Activated CD4-positive, alpha-beta T cell treated with anti-CD3 and anti-CD28 coated beads for 36 hours (primary cell): ENCODE measurements around the gene TDRD7. TPM values are rescaled to one million over a fixed set of nuclear protein-coding genes. Genes with fewer than 3 reads are reported as not detected.

Experiments used
- ATAC-seq: fragments of 200-7000 bp; cut with Tn5 transposase; one replicate; pipeline ENCODE4 v1.10.0; 2021; ENCODE audit warnings: mild to moderate bottlenecking, moderate library complexity
- CTCF ChIA-PET: fragments of 350-600 bp; sonication (Branson Sonifier 250); formaldehyde crosslinking; loops from one replicate; lab custom pipeline; 2021; ENCODE audit warnings: antibody characterized with exemption; lab: Charles Lee
- POLR2A ChIA-PET: fragments of 350-600 bp; sonication (Branson Sonifier 250); formaldehyde crosslinking; loops from one replicate; lab custom pipeline; 2021; ENCODE audit warnings: antibody characterized with exemption, inconsistent platforms; lab: Charles Lee
- DNase-seq: peaks from one replicate; pipeline ENCODE4 v3.0.0-alpha.2; 2020
- H3K27ac Mint-ChIP-seq: one replicate; pipeline ENCODE4 v1.8.0; 2021; ENCODE audit warnings: mixed read lengths
- H3K27me3 Mint-ChIP-seq: one replicate; pipeline ENCODE4 v1.8.0; 2021; ENCODE audit warnings: mixed read lengths
- H3K36me3 Mint-ChIP-seq: one replicate; pipeline ENCODE4 v1.8.0; 2021; ENCODE audit warnings: low read depth, mixed read lengths
- H3K4me1 Mint-ChIP-seq: one replicate; pipeline ENCODE4 v1.8.0; 2021; ENCODE audit warnings: mixed read lengths
- H3K4me3 Mint-ChIP-seq: one replicate; pipeline ENCODE4 v1.8.0; 2021; ENCODE audit warnings: mild to moderate bottlenecking, moderate library complexity, mixed read lengths
- H3K9me3 Mint-ChIP-seq: one replicate; pipeline ENCODE4 v1.8.0; 2021; ENCODE audit warnings: low read depth, mixed read lengths
- intact Hi-C, 2 experiments: fragments of 100-400 bp; cut with DNase I in 1 of 2; cut with micrococcal nuclease in 1 of 2; formaldehyde crosslinking; loops; one replicate each; pipeline versions ENCODE4 v1.14.2 to v1.15.1; 2022 to 2024; cut with DNase I, micrococcal nuclease
- microRNA-seq: library from miRNA; unstranded; fragments of <30 nt; microRNA quantifications from one replicate; pipeline ENCODE4 v1.2.0, GENCODE V29; 2021; ENCODE audit warnings: borderline replicate concordance
- total RNA-seq, 2 experiments: library from RNA; stranded (reverse); gene quantifications; one replicate each; pipeline ENCODE4 v1.2.3, GENCODE V29; 2021

Gene TDRD7
- total RNA-seq, 2 experiments from 2014 or later, result 9.3 TPM

DNA sequence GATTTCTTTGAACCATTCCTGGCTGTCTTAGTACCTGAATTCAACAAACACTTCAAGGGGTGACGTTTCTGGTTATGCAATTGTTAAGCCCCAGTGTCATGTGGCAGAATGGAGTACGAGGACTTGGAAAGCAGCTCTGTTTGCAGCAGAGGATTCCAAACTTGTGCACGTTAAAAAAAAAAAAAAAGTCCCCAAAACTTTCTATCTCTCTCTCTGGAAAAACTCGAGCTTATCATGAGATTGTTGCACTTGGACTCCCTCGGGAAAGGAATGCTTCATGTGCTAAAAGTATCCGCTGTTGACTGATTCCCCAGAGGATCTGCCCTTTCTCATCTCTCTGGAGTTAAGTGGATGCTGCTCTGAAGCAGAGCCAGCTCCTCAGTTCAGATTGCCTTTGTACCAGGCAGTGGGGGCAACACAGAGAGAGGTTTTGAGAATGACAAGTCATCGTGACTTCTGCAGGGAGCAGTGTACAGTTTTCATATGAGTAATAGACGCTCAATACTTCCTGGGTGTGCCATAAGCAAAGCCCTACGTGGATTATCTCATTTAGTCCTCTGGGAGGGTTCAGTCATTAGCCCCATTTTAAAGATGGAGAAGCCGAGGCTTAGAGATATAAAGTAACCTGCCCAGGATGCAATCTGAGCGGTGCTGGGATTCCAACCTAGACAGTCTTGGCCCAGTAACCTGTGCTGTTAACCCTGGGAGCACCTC is 117.6 kb downstream of the TDRD7 start:
- CTCF ChIA-PET, result no interaction called here
- peak; percentile 99 for ATAC-seq
- no peak overlapping the region for H3K4me3 Mint-ChIP-seq
- no peaks in the 10 kb centered on the region for H3K9me3 Mint-ChIP-seq
- H3K27ac Mint-ChIP-seq, result peak overlapping the region; percentile 33
- peak; percentile 37 for DNase-seq
- H3K27me3 Mint-ChIP-seq, result no peaks in the 10 kb centered on the region
- H3K4me1 Mint-ChIP-seq, result peaks cover 5% of the 10 kb centered on the region
- intact Hi-C loops, result no loop called here
- no peaks in the 10 kb centered on the region for H3K36me3 Mint-ChIP-seq
- POLR2A ChIA-PET, result no interaction called here

DNA sequence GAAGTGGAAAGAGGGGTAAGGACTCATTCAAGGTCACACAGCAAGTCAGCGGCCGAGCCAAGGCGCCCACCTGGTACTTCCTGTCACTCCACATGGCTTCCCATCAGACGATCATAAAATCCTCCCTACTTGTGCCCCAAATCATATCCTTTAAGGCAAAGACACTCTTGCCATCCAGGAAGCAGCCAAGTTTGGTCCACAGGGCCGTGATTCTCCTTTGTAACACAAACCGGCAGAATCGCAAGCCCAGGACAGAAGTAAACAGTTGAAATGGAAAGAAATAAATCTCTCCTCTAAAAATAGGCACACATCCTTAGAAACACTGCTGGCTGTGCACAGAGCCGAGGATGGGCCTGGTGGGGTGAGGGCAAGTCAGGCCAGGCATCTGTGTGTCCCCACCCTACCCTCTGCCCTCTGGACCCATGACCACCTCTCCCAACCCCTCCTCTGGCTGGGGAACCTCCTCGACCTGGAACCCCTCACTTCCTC is 120.0 kb downstream of the TDRD7 start:
- Mint-ChIP-seq H3K27me3 (no peaks in the 10 kb centered on the region), H3K4me1 (peaks cover 5% of the 10 kb centered on the region), H3K9me3 (no peaks in the 10 kb centered on the region), H3K36me3 (no peaks in the 10 kb centered on the region), H3K27ac (no peak overlapping the region), H3K4me3 (no peak overlapping the region)
- intact Hi-C loops, result no loop called here
- ChIA-PET POLR2A (no interaction called here), CTCF (no interaction called here)
- no peak for DNase-seq
- ATAC-seq, result no peak

DNA sequence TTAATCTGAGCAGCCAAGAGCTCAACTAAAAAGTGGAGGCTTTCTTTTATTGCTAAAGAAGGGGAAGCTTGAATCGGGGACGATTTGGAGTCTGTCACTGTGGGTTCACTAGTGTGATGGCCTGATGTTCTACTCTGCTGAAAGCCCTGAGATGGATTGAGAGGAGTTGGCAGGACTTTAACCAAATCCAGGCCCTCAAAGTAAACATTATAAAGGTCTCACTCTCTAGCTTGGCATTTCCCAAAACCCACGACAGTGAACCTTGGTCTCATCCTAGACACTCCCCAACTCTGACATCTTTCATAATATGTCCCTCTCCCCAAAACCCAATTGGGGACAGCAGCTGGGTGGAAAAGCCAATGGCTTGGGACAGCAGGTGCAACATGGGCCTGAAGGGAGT is 122.3 kb downstream of the TDRD7 start:
- H3K4me1 Mint-ChIP-seq, result peaks cover 5% of the 10 kb centered on the region
- H3K9me3 Mint-ChIP-seq, result no peaks in the 10 kb centered on the region
- DNase-seq (no peak), ATAC-seq (no peak)
- POLR2A ChIA-PET, result no interaction called here
- CTCF ChIA-PET, result interaction anchor here (0.7 kb wide), 1 partner anchor 64 kb away, joined by 5 read pairs; no protein-coding TSS in a partner anchor
- intact Hi-C loops, result no loop called here
- H3K27ac Mint-ChIP-seq, result no peak overlapping the region
- no peak overlapping the region for H3K4me3 Mint-ChIP-seq
- H3K27me3 Mint-ChIP-seq, result peaks cover 3% of the 10 kb centered on the region
- no peaks in the 10 kb centered on the region for H3K36me3 Mint-ChIP-seq

GRCh38 chr9:97534961-97535594 is 123.2 kb downstream of the TDRD7 start:
- no peak for DNase-seq
- H3K36me3 Mint-ChIP-seq, result no peaks in the 10 kb centered on the region
- no peak overlapping the region for H3K4me3 Mint-ChIP-seq
- POLR2A ChIA-PET, result no interaction called here
- no peak for ATAC-seq
- no peaks in the 10 kb centered on the region for H3K4me1 Mint-ChIP-seq
- intact Hi-C loops, result no loop called here
- CTCF ChIA-PET, result interaction anchor here (0.6 kb wide), 1 partner anchor 29 kb away, joined by 3 read pairs; no protein-coding TSS in a partner anchor
- no peaks in the 10 kb centered on the region for H3K9me3 Mint-ChIP-seq
- H3K27me3 Mint-ChIP-seq, result peaks cover 3% of the 10 kb centered on the region
- H3K27ac Mint-ChIP-seq, result no peak overlapping the region

DNA sequence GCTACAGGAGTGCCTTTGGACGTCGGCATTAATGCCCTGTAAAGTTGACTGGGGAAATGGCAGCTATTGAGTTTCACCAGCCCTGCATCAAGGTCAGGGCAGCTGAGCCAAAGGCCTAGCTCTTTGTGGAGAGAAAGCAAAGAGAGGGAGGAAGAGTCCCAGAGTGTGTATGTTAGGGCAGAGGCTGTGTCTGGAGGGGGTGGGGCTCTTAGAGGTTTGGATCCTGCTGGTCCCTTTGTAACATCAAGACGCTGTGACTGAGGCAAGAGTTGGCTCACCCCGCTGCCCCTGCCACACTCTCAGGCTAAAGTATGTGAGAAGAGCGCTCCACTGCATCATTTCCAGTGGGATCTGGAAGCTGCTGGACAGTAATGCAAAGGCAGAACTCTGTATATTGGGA is 123.9 kb downstream of the TDRD7 start:
- H3K27me3 Mint-ChIP-seq, result peaks cover 3% of the 10 kb centered on the region
- H3K4me1 Mint-ChIP-seq, result no peaks in the 10 kb centered on the region
- DNase-seq, result no peak
- no peaks in the 10 kb centered on the region for H3K9me3 Mint-ChIP-seq
- ChIA-PET CTCF (interaction anchor here (1.1 kb wide), 1 partner anchor 63 kb away, joined by 6 read pairs; no protein-coding TSS in a partner anchor), POLR2A (no interaction called here)
- H3K27ac Mint-ChIP-seq, result no peak overlapping the region
- H3K36me3 Mint-ChIP-seq, result no peaks in the 10 kb centered on the region
- intact Hi-C loops, result no loop called here
- no peak for ATAC-seq
- no peak overlapping the region for H3K4me3 Mint-ChIP-seq

- Mint-ChIP-seq H3K27ac (no peak overlapping the region), H3K27me3 (peaks cover 3% of the 10 kb centered on the region), H3K9me3 (no peaks in the 10 kb centered on the region), H3K36me3 (no peaks in the 10 kb centered on the region), H3K4me3 (no peak overlapping the region), H3K4me1 (no peaks in the 10 kb centered on the region)
- DNase-seq (no peak), ATAC-seq (no peak)
- ChIA-PET CTCF (interaction anchor here (1.0 to 1.1 kb wide), 2 partner anchors 62 to 67 kb away, joined by 3 to 6 read pairs; no protein-coding TSS in a partner anchor), POLR2A (no interaction called here)
- intact Hi-C loops, result no loop called here
Measured at GRCh38 chr9:97536480-97536879, 124.6 kb downstream of the TDRD7 start.

DNA sequence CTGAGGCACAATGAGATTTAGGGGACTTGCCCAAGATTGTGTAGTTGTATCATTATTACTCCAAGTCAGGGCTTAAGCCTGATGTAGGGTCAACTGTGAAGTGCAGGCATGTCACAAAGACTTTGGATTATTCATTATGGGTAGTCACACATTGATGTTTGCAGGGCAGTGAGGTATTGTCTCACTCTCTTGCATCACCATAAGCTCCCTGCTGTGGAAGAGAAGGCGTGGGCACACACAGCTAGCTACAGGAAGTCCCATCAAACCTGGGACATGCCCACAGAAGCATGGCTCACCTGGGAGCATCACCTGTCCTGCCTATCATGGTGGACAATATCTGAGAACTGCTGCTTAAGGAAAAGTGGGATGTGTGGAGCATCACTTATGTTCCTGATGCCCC is 131.7 kb downstream of the TDRD7 start:
- intact Hi-C loops, result no loop called here
- DNase-seq, result no peak
- H3K9me3 Mint-ChIP-seq, result no peaks in the 10 kb centered on the region
- H3K4me1 Mint-ChIP-seq, result no peaks in the 10 kb centered on the region
- H3K27ac Mint-ChIP-seq, result no peak overlapping the region
- no peaks in the 10 kb centered on the region for H3K36me3 Mint-ChIP-seq
- ChIA-PET POLR2A (no interaction called here), CTCF (interaction anchor here (1.4 kb wide), 1 partner anchor 55 kb away, joined by 3 read pairs; no protein-coding TSS in a partner anchor)
- H3K27me3 Mint-ChIP-seq, result peaks cover 3% of the 10 kb centered on the region
- no peak overlapping the region for H3K4me3 Mint-ChIP-seq
- no peak for ATAC-seq

DNA sequence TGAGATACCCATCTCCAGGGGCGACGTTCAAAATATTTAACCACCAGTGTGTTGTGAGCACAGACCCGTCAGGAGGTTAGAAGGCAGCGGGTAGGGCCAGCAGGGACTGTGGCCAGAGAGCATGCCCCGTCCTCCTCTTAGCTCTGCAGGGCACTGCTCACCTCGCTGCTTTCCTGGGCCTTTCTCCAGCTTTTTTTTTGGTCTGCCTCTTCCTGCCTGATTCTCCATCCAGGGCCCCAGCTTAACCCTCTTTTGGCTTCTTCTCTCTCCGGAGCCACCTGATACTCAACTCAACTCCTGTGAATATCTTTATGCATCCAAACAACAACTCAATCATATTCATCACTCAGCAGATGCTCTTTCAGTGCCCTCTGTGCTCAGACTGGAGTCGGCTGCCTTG is 133.6 kb downstream of the TDRD7 start:
- no peak overlapping the region for H3K27ac Mint-ChIP-seq
- peaks cover 4% of the 10 kb centered on the region for H3K27me3 Mint-ChIP-seq
- ATAC-seq, result no peak
- no peaks in the 10 kb centered on the region for H3K4me1 Mint-ChIP-seq
- H3K9me3 Mint-ChIP-seq, result no peaks in the 10 kb centered on the region
- ChIA-PET POLR2A (no interaction called here), CTCF (interaction anchor here (0.6 kb wide), 1 partner anchor 17 kb away, joined by 3 read pairs; no protein-coding TSS in a partner anchor)
- no peak for DNase-seq
- H3K36me3 Mint-ChIP-seq, result no peaks in the 10 kb centered on the region
- no peak overlapping the region for H3K4me3 Mint-ChIP-seq
- intact Hi-C loops, result no loop called here

Small RNA genes lying within 50 kb of the gene (microRNA-seq; reads per million reads assigned to microRNA genes)
- not detected for gene MIR1302-8

Other genes with a start within 250 kb of the TDRD7 start
- 1 to 10 TPM in 1 of 2 experiments, under 1 TPM in 1; 0.90 to 1.3 TPM for gene CCDC180, start 104.4 kb upstream of the TDRD7 start, total RNA-seq
- gene TMOD1, start 89.6 kb downstream of the TDRD7 start, total RNA-seq, result 1 to 10 TPM; 1.3 to 1.5 TPM
- gene TSTD2, start 221.3 kb downstream of the TDRD7 start, total RNA-seq, result 10 to 100 TPM; 12.7 to 15.0 TPM
- 10 to 100 TPM; 42.2 to 43.0 TPM for gene NCBP1, start 221.7 kb downstream of the TDRD7 start, total RNA-seq